Lower leg skin (tissue), 4 donors: Measurements from ENCODE around the gene SLC29A1. TPM values are rescaled to one million over a fixed set of nuclear protein-coding genes. Genes with fewer than 3 reads are reported as not detected.

Source experiments
- DNase-seq, 2 donors: peaks; one replicate each; pipeline ENCODE4 v3.0.0-alpha.2; 2019; ENCODE audit warnings: low spot score in 2 of 2
- H3K4me3 ChIP-seq: fragments of 200-600 bp; sonication (generic); 2 replicates; pipeline ENCODE4 v1.5.1; 2017; ENCODE audit warnings: mild to moderate bottlenecking, low read depth; ENCODE audit not compliant: poor library complexity, severe bottlenecking
- POLR2A ChIP-seq, 2 donors: fragments of 450-650 bp; IDR thresholded peaks; one replicate each; pipeline ENCODE4 v1.6.1; 2016 to 2017; ENCODE audit warnings: antibody characterized with exemption in 2 of 2, mild to moderate bottlenecking in 1 of 2, moderate library complexity in 1 of 2
- WGBS, 2 donors: methylation state at CpG; one replicate each; pipeline ENCODE4 v1.1.5; 2018; 5-methylcytosine and 5-hydroxymethylcytosine counted together
- intact Hi-C: fragments of 100-400 bp; cut with DNase I; formaldehyde crosslinking; loops from one replicate; pipeline ENCODE4 v1.15.0; 2023; ENCODE audit warnings: low total_unique reads
- total RNA-seq, 4 donors: library from RNA; depleted of rRNA; stranded (reverse); fragments of >200 nt; gene quantifications; one replicate each; pipeline ENCODE4 v1.1.0, GENCODE V29; 2016
- TF ChIP-seq, protein P1 (sequence below), 3 donors: fragments of 450-650 bp; IDR thresholded peaks; one replicate each; pipeline ENCODE4 v1.5.1; 2016; ENCODE audit warnings: antibody characterized with exemption in 3 of 3, mild to moderate bottlenecking in 3 of 3, moderate library complexity in 2 of 3

Gene SLC29A1
- total RNA-seq, 4 donors from 2014 or later, result 54.6 to 86.4 (median 82.5) TPM

DNA sequence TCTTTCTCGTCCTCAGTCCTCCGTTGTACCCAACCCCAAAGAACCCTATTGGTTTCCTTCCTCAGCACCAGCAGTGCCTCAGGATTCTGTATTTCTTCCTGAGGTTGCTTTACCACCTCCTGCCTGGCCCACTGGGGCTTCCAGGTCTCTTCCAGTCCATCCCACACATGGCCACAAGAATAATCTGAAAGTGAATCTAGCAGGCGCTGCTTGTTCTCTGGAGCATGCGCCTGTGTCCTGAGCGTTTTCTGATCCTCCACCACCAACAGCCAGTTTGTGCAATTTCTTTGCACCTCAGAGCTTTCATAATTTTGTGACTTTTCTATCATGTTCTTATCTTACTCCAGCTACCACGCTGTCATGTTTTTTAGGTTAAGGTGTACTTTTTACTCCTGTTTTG is 11.9 kb downstream of the SLC29A1 start:
- 72 to 75% methylated on average over 6 of the region's 6 CpGs for WGBS, 2 donors
- H3K4me3 ChIP-seq, result no peak overlapping the region
- TF ChIP-seq, protein P1, sequence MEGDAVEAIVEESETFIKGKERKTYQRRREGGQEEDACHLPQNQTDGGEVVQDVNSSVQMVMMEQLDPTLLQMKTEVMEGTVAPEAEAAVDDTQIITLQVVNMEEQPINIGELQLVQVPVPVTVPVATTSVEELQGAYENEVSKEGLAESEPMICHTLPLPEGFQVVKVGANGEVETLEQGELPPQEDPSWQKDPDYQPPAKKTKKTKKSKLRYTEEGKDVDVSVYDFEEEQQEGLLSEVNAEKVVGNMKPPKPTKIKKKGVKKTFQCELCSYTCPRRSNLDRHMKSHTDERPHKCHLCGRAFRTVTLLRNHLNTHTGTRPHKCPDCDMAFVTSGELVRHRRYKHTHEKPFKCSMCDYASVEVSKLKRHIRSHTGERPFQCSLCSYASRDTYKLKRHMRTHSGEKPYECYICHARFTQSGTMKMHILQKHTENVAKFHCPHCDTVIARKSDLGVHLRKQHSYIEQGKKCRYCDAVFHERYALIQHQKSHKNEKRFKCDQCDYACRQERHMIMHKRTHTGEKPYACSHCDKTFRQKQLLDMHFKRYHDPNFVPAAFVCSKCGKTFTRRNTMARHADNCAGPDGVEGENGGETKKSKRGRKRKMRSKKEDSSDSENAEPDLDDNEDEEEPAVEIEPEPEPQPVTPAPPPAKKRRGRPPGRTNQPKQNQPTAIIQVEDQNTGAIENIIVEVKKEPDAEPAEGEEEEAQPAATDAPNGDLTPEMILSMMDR (IDR thresholded peaks at IDR 0.05), result no peak
- TF ChIP-seq POLR2A (IDR thresholded peaks at IDR 0.05), result no peak
- no peak for DNase-seq
- intact Hi-C loops, result loop anchor here (5.0 kb wide), 1 partner anchor 63 kb away; no protein-coding TSS in a partner anchor

GRCh38 chr6:44235891-44236516 is 12.6 kb downstream of the SLC29A1 start:
- 89 to 93% methylated on average over 6 of the region's 6 CpGs for WGBS, 2 donors

GRCh38 chr6:44237021-44237812 is 13.8 kb downstream of the SLC29A1 start:
- 30 to 32% methylated on average over 19 to 21 of the region's 22 CpGs for WGBS, 2 donors
- intact Hi-C loops, result loop anchor here (5.0 kb wide), 1 partner anchor 65 kb away; no protein-coding TSS in a partner anchor
- H3K4me3 ChIP-seq, result peak overlapping the region; percentile 31
- TF ChIP-seq POLR2A (IDR thresholded peaks at IDR 0.05), result no peak
- TF ChIP-seq, protein P1 (IDR thresholded peaks at IDR 0.05), result no peak
- peak; percentile 91 to 98 for DNase-seq

More at GRCh38 chr6:44235891-44236516, 12.6 kb downstream of the SLC29A1 start:
- H3K4me3 ChIP-seq, result no peak overlapping the region
- intact Hi-C loops, result loop anchor here (5.0 kb wide), 1 partner anchor 64 kb away; no protein-coding TSS in a partner anchor
- TF ChIP-seq, protein P1 (IDR thresholded peaks at IDR 0.05), result no peak
- TF ChIP-seq POLR2A (IDR thresholded peaks at IDR 0.05), result no peak
- no peak for DNase-seq

DNA sequence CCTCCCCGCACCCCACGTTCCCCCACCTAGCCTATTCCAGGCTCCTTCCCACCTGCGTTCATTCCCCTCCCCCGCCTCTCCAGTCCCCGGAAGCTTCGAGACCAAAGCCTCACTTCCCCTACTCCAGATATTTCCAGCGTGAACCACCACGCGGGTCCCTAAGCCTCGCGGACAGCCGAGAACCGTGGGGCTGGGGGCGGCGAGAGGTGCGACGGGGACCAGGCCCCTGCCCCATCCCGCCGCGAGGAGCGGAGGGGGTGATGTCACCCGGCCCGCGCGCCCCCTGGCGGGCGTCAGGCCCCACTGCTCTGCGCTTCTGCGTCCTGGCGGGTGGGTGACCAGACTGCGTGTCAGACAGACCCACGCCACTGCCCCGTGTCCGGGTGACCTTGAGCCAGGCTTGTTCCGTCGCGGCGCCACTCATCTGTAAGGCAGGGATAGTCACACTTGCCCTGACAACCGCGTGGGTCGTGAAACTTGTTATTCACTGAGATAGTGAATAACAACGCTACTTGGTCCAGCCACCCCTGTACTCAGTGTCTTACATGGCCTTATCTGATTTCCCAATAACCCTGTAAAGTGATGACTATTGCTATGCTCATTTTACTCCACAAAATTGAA is 14.5 kb downstream of the SLC29A1 start:
- intact Hi-C loops, result loop anchor here (5.0 kb wide), 1 partner anchor 66 kb away; no protein-coding TSS in a partner anchor
- peak overlapping the region; percentile 31 for H3K4me3 ChIP-seq
- 1 to 3% methylated on average over 19 to 25 of the region's 42 CpGs for WGBS, 2 donors
- TF ChIP-seq POLR2A (IDR thresholded peaks at IDR 0.05), result no peak
- TF ChIP-seq, protein P1 (IDR thresholded peaks at IDR 0.05), result peak in 2 of 3 donors; percentile 51 to 76
- DNase-seq, result peak; percentile 77 to 96

DNA sequence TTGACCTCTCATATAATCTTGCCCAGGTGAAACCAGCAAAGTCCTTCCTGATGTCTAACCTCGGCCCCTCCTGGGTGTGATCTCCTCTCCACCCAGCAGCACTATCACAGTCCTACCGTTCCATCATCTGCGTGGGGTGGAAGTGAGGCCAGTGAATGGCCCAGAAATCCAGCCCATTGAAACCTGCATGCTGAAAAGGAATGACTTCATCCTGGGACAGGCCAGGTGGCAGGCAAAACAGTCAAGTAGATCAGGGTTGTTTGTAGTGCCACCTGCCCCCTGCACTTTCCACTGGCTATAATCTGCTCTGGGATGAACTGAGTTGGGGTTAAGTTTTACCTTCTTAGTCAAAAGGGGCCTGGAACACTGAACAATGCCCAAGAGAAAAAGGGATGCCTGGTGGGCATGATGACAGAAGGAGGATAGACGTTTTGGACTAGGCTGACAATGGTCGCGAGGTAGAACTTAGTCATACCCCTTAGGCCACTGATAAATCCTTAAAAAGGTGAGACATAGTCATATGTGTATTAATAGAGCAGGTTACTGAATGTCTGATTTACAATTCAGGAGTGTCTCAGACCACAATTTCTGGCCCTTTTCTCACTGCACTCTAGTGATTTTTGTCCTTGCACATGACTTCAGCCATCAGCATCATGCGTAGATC is 15.4 kb downstream of the SLC29A1 start:
- WGBS, 2 donors, result 68 to 78% methylated on average over 7 of the region's 7 CpGs
- TF ChIP-seq POLR2A (IDR thresholded peaks at IDR 0.05), result no peak
- TF ChIP-seq, protein P1 (IDR thresholded peaks at IDR 0.05), result no peak
- no peak for DNase-seq
- H3K4me3 ChIP-seq, result no peak overlapping the region
- intact Hi-C loops, result loop anchor here (5.0 kb wide), 1 partner anchor 67 kb away; no protein-coding TSS in a partner anchor
